Neural progenitor cell (in vitro differentiated cells): Measurements from ENCODE around the gene ZHX3. TPM values are rescaled to one million over a fixed set of nuclear protein-coding genes. Genes with fewer than 3 reads are reported as not detected.

ENCODE experiments used
- DNase-seq: peaks from one replicate; pipeline ENCODE4 v3.0.0-alpha.2; 2016; ENCODE audit warnings: low spot score
- H2AFZ ChIP-seq: fragments of 200-600 bp; sonication (generic); replicated peaks from 2 replicates; pipeline ENCODE4 v1.6.1; 2016; ENCODE audit warnings: antibody characterized with exemption
- H3F3A ChIP-seq: fragments of 200-600 bp; sonication (generic); 2 replicates; pipeline ENCODE4 v1.6.1; 2016; ENCODE audit warnings: antibody characterized with exemption, low read depth
- H3K27ac ChIP-seq: fragments of 200-600 bp; sonication (generic); 2 replicates; pipeline ENCODE4 v1.5.1; 2016; ENCODE audit warnings: mild to moderate bottlenecking
- H3K27me3 ChIP-seq: fragments of 200-600 bp; sonication (generic); 2 replicates; pipeline ENCODE4 v1.6.1; 2016; ENCODE audit warnings: mild to moderate bottlenecking, moderate library complexity
- H3K36me3 ChIP-seq: fragments of 200-600 bp; sonication (generic); 2 replicates; pipeline ENCODE4 v1.5.1; 2016
- H3K4me1 ChIP-seq: fragments of 200-600 bp; sonication (generic); 2 replicates; pipeline ENCODE4 v1.6.1; 2016; ENCODE audit warnings: mixed run types
- H3K4me2 ChIP-seq: fragments of 200-600 bp; sonication (generic); 2 replicates; pipeline ENCODE4 v1.6.1; 2016
- H3K4me3 ChIP-seq: fragments of 200-600 bp; sonication (generic); 2 replicates; pipeline ENCODE4 v1.5.1; 2016
- H3K79me2 ChIP-seq: fragments of 200-600 bp; sonication (generic); 2 replicates; pipeline ENCODE4 v1.6.1; 2016; ENCODE audit warnings: low read depth
- H3K9ac ChIP-seq: fragments of 200-600 bp; sonication (generic); 2 replicates; pipeline ENCODE4 v1.6.1; 2016
- H3K9me3 ChIP-seq: fragments of 200-600 bp; sonication (generic); 2 replicates; pipeline ENCODE4 v1.5.1; 2016; ENCODE audit warnings: low read depth
- H4K20me1 ChIP-seq: fragments of 200-600 bp; sonication (generic); 2 replicates; pipeline ENCODE4 v1.6.1; 2016; ENCODE audit warnings: low read depth
- H3K27ac Mint-ChIP-seq: 3 replicates; pipeline ENCODE4 v1.8.0; 2021; ENCODE audit warnings: mixed read lengths
- H3K27me3 Mint-ChIP-seq: 2 replicates; pipeline ENCODE4 v1.8.0; 2022; ENCODE audit warnings: low read depth, mild to moderate bottlenecking, inconsistent platforms, moderate library complexity, mixed read lengths; ENCODE audit not compliant: insufficient read depth
- H3K36me3 Mint-ChIP-seq: 3 replicates; pipeline ENCODE4 v1.8.0; 2021; ENCODE audit warnings: mixed read lengths
- H3K4me1 Mint-ChIP-seq: 3 replicates; pipeline ENCODE4 v1.8.0; 2021; ENCODE audit warnings: mixed read lengths
- H3K4me3 Mint-ChIP-seq: 3 replicates; pipeline ENCODE4 v1.8.0; 2021; ENCODE audit warnings: mild to moderate bottlenecking, moderate library complexity, mixed read lengths
- H3K9me3 Mint-ChIP-seq: 3 replicates; pipeline ENCODE4 v1.8.0; 2020; ENCODE audit warnings: mixed read lengths
- EZH2 ChIP-seq: fragments of 200-600 bp; sonication (generic); IDR thresholded peaks from 2 replicates; pipeline ENCODE4 v1.6.1; 2017; ENCODE audit warnings: antibody characterized with exemption, mild to moderate bottlenecking, moderate library complexity
- EZH2phosphoT487 ChIP-seq: fragments of 200-600 bp; sonication (generic); IDR thresholded peaks from 2 replicates; pipeline ENCODE4 v1.6.1; 2017; ENCODE audit warnings: antibody characterized with exemption
- total RNA-seq: library from RNA; depleted of rRNA; stranded (reverse); fragments of >200 nt; gene quantifications from 2 replicates; pipeline ENCODE4 v1.2.3, GENCODE V29; 2015; ENCODE audit warnings: low replicate concordance
- TF ChIP-seq, protein P1 (sequence below): fragments of 200-600 bp; sonication (generic); IDR thresholded peaks from 2 replicates; pipeline ENCODE4 v1.5.1; 2017; ENCODE audit warnings: antibody characterized with exemption, mild to moderate bottlenecking

The ZHX3 gene
- total RNA-seq, 1 donor from 2014 or later = 6.8 TPM

GRCh38 chr20:41177636-41178035 is 139.9 kb downstream of the ZHX3 start:
- H3K36me3 ChIP-seq = no peaks in the 10 kb centered on the region
- Mint-ChIP-seq H3K9me3 (peaks cover 2% of the 10 kb centered on the region), H3K27ac (no peak overlapping the region), H3K36me3 (peaks cover 43% of the 10 kb centered on the region), H3K4me1 (peaks cover 21% of the 10 kb centered on the region), H3K27me3 (peaks cover 2% of the 10 kb centered on the region), H3K4me3 (no peak overlapping the region)
- H3K4me3 ChIP-seq = no peak overlapping the region
- peaks cover 47% of the 10 kb centered on the region for H3F3A ChIP-seq
- no peaks in the 10 kb centered on the region for H3K79me2 ChIP-seq
- DNase-seq = no peak
- peaks cover 40% of the 10 kb centered on the region for H3K4me1 ChIP-seq
- no peaks in the 10 kb centered on the region for H3K9me3 ChIP-seq
- H4K20me1 ChIP-seq = peaks cover 20% of the 10 kb centered on the region
- H3K9ac ChIP-seq = no peak overlapping the region
- H3K27ac ChIP-seq = no peak overlapping the region
- H3K27me3 ChIP-seq = no peaks in the 10 kb centered on the region
- H3K4me2 ChIP-seq = no peak overlapping the region
- H2AFZ ChIP-seq = no peak overlapping the region
- TF ChIP-seq EZH2phosphoT487 (no peak), EZH2 (no peak)
- TF ChIP-seq, protein P1, sequence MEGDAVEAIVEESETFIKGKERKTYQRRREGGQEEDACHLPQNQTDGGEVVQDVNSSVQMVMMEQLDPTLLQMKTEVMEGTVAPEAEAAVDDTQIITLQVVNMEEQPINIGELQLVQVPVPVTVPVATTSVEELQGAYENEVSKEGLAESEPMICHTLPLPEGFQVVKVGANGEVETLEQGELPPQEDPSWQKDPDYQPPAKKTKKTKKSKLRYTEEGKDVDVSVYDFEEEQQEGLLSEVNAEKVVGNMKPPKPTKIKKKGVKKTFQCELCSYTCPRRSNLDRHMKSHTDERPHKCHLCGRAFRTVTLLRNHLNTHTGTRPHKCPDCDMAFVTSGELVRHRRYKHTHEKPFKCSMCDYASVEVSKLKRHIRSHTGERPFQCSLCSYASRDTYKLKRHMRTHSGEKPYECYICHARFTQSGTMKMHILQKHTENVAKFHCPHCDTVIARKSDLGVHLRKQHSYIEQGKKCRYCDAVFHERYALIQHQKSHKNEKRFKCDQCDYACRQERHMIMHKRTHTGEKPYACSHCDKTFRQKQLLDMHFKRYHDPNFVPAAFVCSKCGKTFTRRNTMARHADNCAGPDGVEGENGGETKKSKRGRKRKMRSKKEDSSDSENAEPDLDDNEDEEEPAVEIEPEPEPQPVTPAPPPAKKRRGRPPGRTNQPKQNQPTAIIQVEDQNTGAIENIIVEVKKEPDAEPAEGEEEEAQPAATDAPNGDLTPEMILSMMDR = no peak

- Mint-ChIP-seq H3K27ac (no peak overlapping the region), H3K9me3 (peaks cover 2% of the 10 kb centered on the region), H3K36me3 (peaks cover 41% of the 10 kb centered on the region), H3K4me1 (peaks cover 21% of the 10 kb centered on the region), H3K27me3 (peaks cover 2% of the 10 kb centered on the region), H3K4me3 (no peak overlapping the region)
- no peaks in the 10 kb centered on the region for H3K36me3 ChIP-seq
- no peaks in the 10 kb centered on the region for H3K9me3 ChIP-seq
- no peak overlapping the region for H3K4me2 ChIP-seq
- TF ChIP-seq EZH2phosphoT487 (no peak), EZH2 (no peak)
- TF ChIP-seq, protein P1 = no peak
- DNase-seq = no peak
- no peak overlapping the region for H3K27ac ChIP-seq
- no peak overlapping the region for H3K9ac ChIP-seq
- H2AFZ ChIP-seq = no peak overlapping the region
- H3K4me3 ChIP-seq = no peak overlapping the region
- peaks cover 40% of the 10 kb centered on the region for H3K4me1 ChIP-seq
- no peaks in the 10 kb centered on the region for H3K27me3 ChIP-seq
- H3F3A ChIP-seq = peaks cover 54% of the 10 kb centered on the region
- H4K20me1 ChIP-seq = peaks cover 27% of the 10 kb centered on the region
- H3K79me2 ChIP-seq = no peaks in the 10 kb centered on the region
These were observed 140.6 kb downstream of the ZHX3 start for GRCh38 chr20:41176711-41177552.

DNA sequence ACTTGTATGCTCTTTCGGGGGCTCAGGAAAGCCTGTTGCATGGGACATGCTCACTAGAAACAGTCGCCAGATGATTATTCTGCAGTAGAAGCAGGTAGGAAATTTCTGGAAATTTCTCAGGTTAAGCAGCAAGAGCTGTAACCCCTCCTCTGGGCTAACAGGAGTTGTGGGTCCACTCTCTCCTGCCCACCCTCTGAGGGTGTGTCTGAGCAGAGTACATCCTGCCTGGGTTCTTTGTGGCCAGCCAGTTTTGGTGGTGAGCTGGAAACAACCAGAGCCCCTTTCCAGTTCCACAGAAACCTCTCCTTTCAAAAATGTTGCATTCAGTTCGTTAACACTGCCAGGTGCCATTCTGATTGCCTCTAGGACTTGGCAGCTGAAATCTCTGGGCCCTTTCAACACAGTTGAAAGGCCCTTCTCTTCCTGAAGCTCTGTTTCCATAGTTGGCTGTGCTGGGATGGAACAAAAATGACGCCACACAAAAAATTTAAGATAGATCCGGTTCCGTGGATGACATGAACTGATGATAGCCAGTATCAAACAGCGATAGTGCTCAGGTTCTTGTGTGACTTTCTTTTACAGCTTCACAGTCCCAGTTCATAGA is 141.7 kb downstream of the ZHX3 start:
- H3K36me3 Mint-ChIP-seq = peaks cover 50% of the 10 kb centered on the region
- H3K27ac Mint-ChIP-seq = no peak overlapping the region
- Histone ChIP-seq H2AFZ (no peak overlapping the region), H3K4me2 (peak overlapping the region; percentile 51), H3K9ac (no peak overlapping the region), H4K20me1 (peaks cover 30% of the 10 kb centered on the region), H3F3A (peaks cover 64% of the 10 kb centered on the region), H3K79me2 (no peaks in the 10 kb centered on the region), H3K27ac (peak overlapping the region; percentile 89), H3K4me3 (no peak overlapping the region), H3K4me1 (peaks cover 40% of the 10 kb centered on the region), H3K27me3 (no peaks in the 10 kb centered on the region), H3K9me3 (no peaks in the 10 kb centered on the region), H3K36me3 (no peaks in the 10 kb centered on the region)
- no peak for DNase-seq
- peaks cover 2% of the 10 kb centered on the region for H3K9me3 Mint-ChIP-seq
- H3K4me1 Mint-ChIP-seq = peaks cover 21% of the 10 kb centered on the region
- no peak overlapping the region for H3K4me3 Mint-ChIP-seq
- H3K27me3 Mint-ChIP-seq = peaks cover 2% of the 10 kb centered on the region
- TF ChIP-seq, protein P1 = no peak
- TF ChIP-seq EZH2 (no peak), EZH2phosphoT487 (no peak)
